Stimulated activated CD4-positive, alpha-beta T cell treated with anti-CD3 and anti-CD28 coated beads, Interleukin-4, amount 100 ng/mL, for 48 hours (primary cell): Measurements from ENCODE around the gene RABEP1.
"Not testable (repeated sequence)": the region's sequence is repeated elsewhere in the genome, so short reads cannot be mapped to it uniquely, and the experiment has no call there.

Experiments used
- DNase-seq, 2 donors: peaks; one replicate each; pipeline ENCODE4 v3.0.0-alpha.2; 2020; ENCODE audit warnings: low read depth in 2 of 2

Gene RABEP1

GRCh38 chr17:5419959-5420653, 138.0 kb downstream of the RABEP1 start, which contains the start of gene RPAIN:
TSS of gene RPAIN (plus strand) at chr17:5420182. CDS start at chr17:5420211, 29 bp downstream.
- DNase-seq: peak; percentile 78 to 83

DNA sequence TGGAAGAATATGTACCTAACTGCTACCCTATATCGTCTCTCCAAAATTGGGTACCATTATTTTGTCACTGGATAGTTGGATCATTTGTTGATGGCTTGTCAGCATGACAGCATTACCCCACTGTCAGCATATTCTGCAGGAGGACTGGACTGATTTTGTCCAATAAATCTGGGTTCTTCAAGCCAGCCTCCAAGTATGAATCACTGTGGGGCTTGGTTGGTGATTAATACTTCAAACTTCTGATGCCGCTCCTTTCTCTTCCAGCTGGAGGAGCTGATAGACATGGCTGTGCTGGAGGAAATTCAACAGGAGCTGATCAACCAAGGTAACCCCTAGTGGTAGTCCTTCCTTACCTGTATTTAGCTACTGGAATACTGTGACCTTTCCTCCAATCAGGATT, 140.4 kb downstream of the RABEP1 start:
- DNase-seq: no peak

DNA sequence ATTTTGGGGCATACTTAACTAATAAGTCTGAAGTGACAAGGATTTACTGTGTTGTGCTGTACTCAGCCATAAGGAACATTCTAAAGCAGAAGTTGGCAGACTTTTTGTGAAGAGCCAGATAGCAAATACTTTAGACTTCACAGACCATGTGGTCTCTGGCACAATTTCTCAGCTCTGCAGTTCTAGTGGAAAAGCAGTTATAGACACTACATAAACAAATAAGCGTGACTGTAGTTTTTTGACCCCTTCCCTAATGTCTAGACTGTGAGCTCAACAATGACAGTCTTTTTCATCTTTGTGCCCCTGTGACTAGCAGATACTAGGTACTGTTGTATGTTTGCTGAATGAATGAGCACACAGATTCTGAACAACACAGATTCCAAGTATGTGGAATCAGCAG, 142.8 kb downstream of the RABEP1 start:
- DNase-seq: no peak

GRCh38 chr17:5425826-5426225, 143.7 kb downstream of the RABEP1 start:
- no peak for DNase-seq

DNA sequence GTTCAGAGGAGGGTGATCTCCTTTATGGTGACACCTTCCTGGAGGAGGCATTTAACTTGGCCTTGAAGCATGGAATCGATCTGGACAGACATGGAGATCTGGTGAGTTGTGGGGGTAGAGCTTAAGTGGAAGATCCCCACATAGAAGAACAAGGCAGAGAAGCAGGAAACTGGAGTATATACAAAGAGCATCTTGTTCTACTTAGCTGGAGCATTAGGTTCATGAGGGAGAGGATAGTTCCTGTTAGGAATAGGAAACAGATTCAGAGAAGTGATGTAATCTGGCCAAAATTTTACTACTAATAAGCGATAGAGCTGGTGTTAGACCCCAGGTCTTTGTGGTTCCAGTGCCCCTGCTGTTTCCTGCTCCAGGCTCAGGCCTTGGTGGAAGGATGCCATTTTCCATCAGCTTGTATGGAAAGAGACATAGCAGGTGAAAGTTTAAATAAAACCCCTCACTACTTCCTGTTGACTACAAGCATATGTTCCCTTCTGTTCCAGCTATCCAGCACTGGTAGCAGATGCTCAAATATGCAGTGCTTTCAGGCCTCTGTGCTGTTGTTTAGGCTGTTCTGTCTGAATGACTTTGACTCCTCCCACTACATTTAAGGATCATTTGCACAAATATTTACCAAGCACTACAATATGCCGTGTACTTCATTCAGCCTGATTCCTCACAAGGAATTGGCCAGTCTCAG, 147.3 kb downstream of the RABEP1 start:
- DNase-seq: no peak

DNA sequence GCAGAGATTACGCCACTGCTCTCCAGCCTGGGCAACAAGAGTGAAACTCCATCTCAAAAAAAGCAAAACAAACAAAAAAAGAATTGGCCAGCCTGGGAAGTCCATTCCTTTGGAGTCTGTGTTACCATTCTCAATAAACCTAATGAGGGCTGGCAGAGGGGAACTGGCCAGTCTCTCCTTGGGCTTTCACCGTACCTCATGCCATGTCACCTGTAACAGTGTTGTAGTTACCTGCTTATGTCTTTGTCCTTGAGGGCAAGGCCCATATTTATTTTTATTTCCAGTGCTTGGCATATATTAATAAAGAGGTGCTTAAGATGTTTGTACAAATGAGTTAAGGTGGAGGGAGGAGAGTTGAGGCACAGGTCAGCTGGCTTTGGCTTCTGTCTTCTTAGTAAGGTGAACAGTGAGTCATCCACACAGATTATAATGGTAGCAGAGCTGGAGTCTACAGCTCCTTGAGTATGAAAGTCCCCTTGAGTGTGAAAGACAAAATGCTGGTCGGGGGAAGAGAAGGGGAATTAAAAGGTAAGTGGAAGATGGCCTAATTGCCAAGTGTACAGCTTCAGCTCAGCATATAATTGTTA, 148.4 kb downstream of the RABEP1 start:
- no peak for DNase-seq

DNA sequence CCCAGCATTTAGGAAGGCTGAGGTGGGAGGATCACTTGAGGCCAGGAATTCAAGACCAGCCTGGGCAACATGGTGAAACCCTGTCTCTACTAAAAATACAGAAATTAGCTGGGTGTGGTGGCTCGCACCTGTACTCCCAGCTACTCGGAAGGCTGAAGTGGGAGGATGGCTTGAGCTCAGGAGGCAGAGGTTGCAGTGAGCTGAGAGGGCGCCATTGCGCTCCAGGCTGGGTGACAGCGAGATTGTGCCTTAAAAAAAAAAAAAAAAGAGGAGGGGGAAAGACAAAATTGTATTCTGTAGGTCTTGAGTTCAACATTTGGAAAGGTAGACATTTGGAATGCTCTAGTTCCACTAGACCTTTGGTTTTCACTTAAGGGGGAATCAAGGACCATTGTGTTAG, 149.2 kb downstream of the RABEP1 start:
- DNase-seq: not testable (repeated sequence)

DNA sequence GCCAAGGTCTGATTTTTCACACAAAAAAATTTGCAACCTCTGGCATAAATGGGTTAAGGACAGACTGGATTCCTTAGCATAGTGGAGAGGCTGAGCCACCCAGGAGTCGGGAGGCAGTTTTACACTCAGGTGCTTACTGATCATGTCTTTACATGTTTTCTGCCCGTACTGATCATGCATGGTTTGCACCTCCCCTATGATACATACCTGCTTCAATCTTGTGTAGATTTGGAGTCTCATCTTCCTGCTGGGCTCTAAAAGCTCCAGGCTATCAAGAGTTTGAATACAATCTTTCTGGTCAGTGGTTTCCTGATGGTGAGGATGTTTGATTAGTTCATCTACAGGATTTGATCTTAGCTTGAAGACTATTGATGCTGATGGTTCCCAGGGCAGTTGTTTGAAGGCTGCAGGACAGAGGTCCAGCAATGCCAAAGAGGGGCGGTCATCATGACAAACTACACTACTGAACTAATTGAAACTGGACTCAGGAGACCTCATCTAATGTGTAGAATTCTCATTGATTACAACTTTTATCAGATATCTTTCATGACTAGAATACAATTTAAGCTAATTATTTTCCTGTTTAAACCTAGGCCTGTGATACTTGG, 150.0 kb downstream of the RABEP1 start:
- no peak for DNase-seq

DNA sequence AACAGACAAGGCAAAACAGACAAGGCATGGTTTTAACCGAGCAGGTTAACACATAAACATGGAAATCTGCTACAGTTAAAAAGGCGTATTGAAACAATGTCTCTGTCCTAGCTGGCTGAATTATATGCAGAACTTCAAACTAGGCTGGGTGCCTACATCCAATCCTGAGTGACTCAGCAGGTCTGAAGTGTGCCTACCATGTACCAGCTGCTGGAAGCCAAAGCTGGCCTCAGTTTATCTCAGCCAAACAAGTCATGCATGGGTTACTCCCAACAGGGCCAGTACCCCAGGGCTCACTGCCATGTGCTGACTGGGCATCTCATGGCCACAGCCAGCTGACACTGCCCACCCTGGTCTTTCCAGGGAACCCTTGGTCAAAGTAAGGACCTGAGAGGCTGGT, 152.9 kb downstream of the RABEP1 start:
- DNase-seq: no peak
